ENCODE results near the gene NUP62.
A peak's percentile ranks its signal among the peaks of the same experiment; 100 is the strongest.

The NUP62 gene

GRCh38 chr19:49871349-49871985 lies 57.8 kb downstream of the NUP62 start:
- Histone ChIP-seq H3K9ac (no peak overlapping the region), H3K9me3 (ENCODE audit: control insufficient read depth, low read length) (no peaks in the 10 kb centered on the region), H2AFZ (no peak overlapping the region), H3K79me2 (peaks cover 16% of the 10 kb centered on the region), H3K4me1 (peaks cover 22% of the 10 kb centered on the region), H3K27me3 (ENCODE audit: control insufficient read depth, insufficient read depth, low read length) (no peaks in the 10 kb centered on the region), H3K4me2 (ENCODE audit: low read length) (no peak overlapping the region), H3K27ac (no peak overlapping the region), H3K36me3 (ENCODE audit: control insufficient read depth, insufficient read depth, low read length) (no peaks in the 10 kb centered on the region), H3K4me3 (ENCODE audit: low read depth, low read length) (no peak overlapping the region)
- no peak for TF ChIP-seq CTCF (IDR thresholded peaks at IDR 0.05)

GRCh38 chr19:49870309-49870901 lies 58.9 kb downstream of the NUP62 start:
- H3K4me1 ChIP-seq: peaks cover 26% of the 10 kb centered on the region

GRCh38 chr19:49869484-49870308 lies 59.6 kb downstream of the NUP62 start:
- H3K4me1 ChIP-seq: peaks cover 24% of the 10 kb centered on the region
- peaks cover 17% of the 10 kb centered on the region for H3K79me2 ChIP-seq
- no peaks in the 10 kb centered on the region for H3K9me3 ChIP-seq (ENCODE audit: control insufficient read depth, low read length)
- peak overlapping the region; percentile 92 for H2AFZ ChIP-seq
- H3K36me3 ChIP-seq (ENCODE audit: control insufficient read depth, insufficient read depth, low read length): no peaks in the 10 kb centered on the region
- peak overlapping the region; percentile 99 for H3K27ac ChIP-seq
- peak; percentile 24 for TF ChIP-seq CTCF (IDR thresholded peaks at IDR 0.05)
- no peaks in the 10 kb centered on the region for H3K27me3 ChIP-seq (ENCODE audit: control insufficient read depth, insufficient read depth, low read length)
- peak overlapping the region; percentile 85 for H3K4me2 ChIP-seq (ENCODE audit: low read length)
- peak overlapping the region; percentile 62 for H3K4me3 ChIP-seq (ENCODE audit: low read depth, low read length)
- peak overlapping the region; percentile 34 for H3K9ac ChIP-seq

More at GRCh38 chr19:49870309-49870901, 58.9 kb downstream of the NUP62 start:
- peak overlapping the region; percentile 99 for H3K27ac ChIP-seq
- peak overlapping the region; percentile 62 for H3K4me3 ChIP-seq (ENCODE audit: low read depth, low read length)
- no peak for TF ChIP-seq CTCF (IDR thresholded peaks at IDR 0.05)
- peaks cover 18% of the 10 kb centered on the region for H3K79me2 ChIP-seq
- H3K9ac ChIP-seq: no peak overlapping the region
- peak overlapping the region; percentile 92 for H2AFZ ChIP-seq
- H3K9me3 ChIP-seq (ENCODE audit: control insufficient read depth, low read length): no peaks in the 10 kb centered on the region
- no peaks in the 10 kb centered on the region for H3K27me3 ChIP-seq (ENCODE audit: control insufficient read depth, insufficient read depth, low read length)
- H3K4me2 ChIP-seq (ENCODE audit: low read length): peak overlapping the region; percentile 85
- H3K36me3 ChIP-seq (ENCODE audit: control insufficient read depth, insufficient read depth, low read length): no peaks in the 10 kb centered on the region

- H2AFZ ChIP-seq: peak overlapping the region; percentile 85
- peak overlapping the region; percentile 84 for H3K4me2 ChIP-seq (ENCODE audit: low read length)
- H3K9ac ChIP-seq: no peak overlapping the region
- no peaks in the 10 kb centered on the region for H3K36me3 ChIP-seq (ENCODE audit: control insufficient read depth, insufficient read depth, low read length)
- TF ChIP-seq CTCF (IDR thresholded peaks at IDR 0.05): no peak
- H3K27ac ChIP-seq: peak overlapping the region; percentile 99
- no peaks in the 10 kb centered on the region for H3K27me3 ChIP-seq (ENCODE audit: control insufficient read depth, insufficient read depth, low read length)
- no peaks in the 10 kb centered on the region for H3K9me3 ChIP-seq (ENCODE audit: control insufficient read depth, low read length)
- peaks cover 24% of the 10 kb centered on the region for H3K4me1 ChIP-seq
- H3K4me3 ChIP-seq (ENCODE audit: low read depth, low read length): peak overlapping the region; percentile 62
- H3K79me2 ChIP-seq: peaks cover 24% of the 10 kb centered on the region
Measured at GRCh38 chr19:49869009-49869483, 60.3 kb downstream of the NUP62 start.

Measured in parathyroid adenoma (tissue), 2 donors.